Tibial nerve (tissue), 4 donors: ENCODE data around the gene EXOSC7.

Experiments used
- CTCF ChIP-seq, 5 experiments: fragments of 200-600 bp in 3 of 5; fragments of 450-650 bp in 2 of 5; sonication (generic) in 3 of 5; IDR thresholded peaks; one replicate each; pipeline ENCODE4 v1.5.1; 2016 to 2019; ENCODE audit warnings: antibody characterized with exemption in 5 of 5, mild to moderate bottlenecking in 3 of 5, moderate library complexity in 2 of 5
- EP300 ChIP-seq, 2 donors: sonication (generic); formaldehyde crosslinking; IDR thresholded peaks; one replicate each; pipeline ENCODE4 v1.6.1; 2017; ENCODE audit warnings: antibody characterized with exemption in 2 of 2, mild to moderate bottlenecking in 1 of 2
- POLR2A ChIP-seq, 2 donors: fragments of 450-650 bp; IDR thresholded peaks; one replicate each; pipeline ENCODE4 v1.6.1; 2017; ENCODE audit warnings: antibody characterized with exemption in 2 of 2, mild to moderate bottlenecking in 2 of 2, moderate library complexity in 2 of 2

- TF ChIP-seq CTCF (IDR thresholded peaks at IDR 0.05) (no peak), POLR2A (IDR thresholded peaks at IDR 0.05) (no peak), EP300 (IDR thresholded peaks at IDR 0.05) (no peak)
Observed at GRCh38 chr3:45041666-45042065, 65.6 kb downstream of the EXOSC7 start.
